ENCODE measurements around the gene RPS15.

DNA sequence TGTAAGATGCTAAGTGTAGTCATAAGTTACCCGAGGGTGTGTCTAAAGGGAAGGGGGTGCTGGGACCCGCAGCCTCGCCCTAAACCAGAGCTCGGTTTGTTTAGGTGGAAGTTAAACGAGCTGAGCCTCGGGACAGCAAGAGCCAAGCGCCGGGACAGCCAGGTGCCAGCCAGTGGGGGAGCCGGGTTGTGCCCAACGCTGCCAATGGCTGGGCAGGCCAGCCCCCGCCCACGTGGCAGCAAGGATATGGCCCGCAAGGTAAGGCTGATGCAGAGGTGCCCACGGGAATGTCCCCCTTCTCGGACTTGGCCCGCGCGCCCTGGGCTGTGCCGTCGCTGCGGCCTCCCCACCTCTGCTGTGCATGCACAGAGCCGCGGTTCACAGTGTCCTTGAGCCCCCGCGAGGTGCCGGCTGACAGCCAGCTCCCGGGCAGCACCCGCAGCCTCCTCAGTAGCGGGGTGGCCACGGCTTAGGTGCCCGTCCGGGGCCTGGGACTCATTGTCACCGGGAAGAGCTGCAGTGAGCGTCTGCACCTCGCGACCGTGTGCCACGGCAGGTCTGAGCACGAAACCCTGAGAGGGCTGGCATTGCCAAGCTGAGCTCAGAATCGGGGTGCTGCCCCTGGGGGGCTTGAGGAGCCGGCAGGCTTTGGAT, 9.3 kb upstream of the RPS15 start:
- TF ChIP-seq, protein P1, sequence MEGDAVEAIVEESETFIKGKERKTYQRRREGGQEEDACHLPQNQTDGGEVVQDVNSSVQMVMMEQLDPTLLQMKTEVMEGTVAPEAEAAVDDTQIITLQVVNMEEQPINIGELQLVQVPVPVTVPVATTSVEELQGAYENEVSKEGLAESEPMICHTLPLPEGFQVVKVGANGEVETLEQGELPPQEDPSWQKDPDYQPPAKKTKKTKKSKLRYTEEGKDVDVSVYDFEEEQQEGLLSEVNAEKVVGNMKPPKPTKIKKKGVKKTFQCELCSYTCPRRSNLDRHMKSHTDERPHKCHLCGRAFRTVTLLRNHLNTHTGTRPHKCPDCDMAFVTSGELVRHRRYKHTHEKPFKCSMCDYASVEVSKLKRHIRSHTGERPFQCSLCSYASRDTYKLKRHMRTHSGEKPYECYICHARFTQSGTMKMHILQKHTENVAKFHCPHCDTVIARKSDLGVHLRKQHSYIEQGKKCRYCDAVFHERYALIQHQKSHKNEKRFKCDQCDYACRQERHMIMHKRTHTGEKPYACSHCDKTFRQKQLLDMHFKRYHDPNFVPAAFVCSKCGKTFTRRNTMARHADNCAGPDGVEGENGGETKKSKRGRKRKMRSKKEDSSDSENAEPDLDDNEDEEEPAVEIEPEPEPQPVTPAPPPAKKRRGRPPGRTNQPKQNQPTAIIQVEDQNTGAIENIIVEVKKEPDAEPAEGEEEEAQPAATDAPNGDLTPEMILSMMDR (IDR thresholded peaks at IDR 0.05) = no peak
- TF ChIP-seq POLR2AphosphoS5 (IDR thresholded peaks at IDR 0.05) = no peak

Measured in esophagus muscularis mucosa (tissue), 3 donors.